HG02973 (cell line): ENCODE data around the gene UBR2.
"Not testable (repeated sequence)": the region's sequence is repeated elsewhere in the genome, so short reads cannot be mapped to it uniquely, and the experiment has no call there.

Experiments
- ATAC-seq: cut with Tn5 transposase; IDR thresholded peaks from one replicate; pipeline ENCODE4 v1.9.1; 2021; ENCODE audit warnings: moderate library complexity; ENCODE audit not compliant: unreplicated experiment

UBR2 gene

DNA sequence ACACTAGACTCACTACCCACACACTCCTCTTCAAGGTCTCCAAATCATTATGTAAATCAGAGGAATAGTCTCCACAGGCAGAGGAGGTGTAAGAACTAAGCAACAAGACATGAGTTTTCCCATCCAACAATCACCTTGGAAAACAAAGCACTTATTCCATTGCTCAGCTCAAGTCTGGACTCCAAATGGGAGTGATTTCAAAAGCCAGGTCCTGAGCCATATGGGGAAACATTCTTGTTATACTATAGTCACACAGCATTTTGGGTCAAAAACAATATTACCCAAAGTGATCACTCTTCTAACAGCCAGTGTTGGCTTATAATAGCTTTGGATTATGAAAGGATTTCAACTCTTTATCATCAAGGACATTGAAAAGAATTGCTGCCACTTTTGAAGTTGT lies 162.2 kb downstream of the UBR2 start:
- no peak for ATAC-seq

DNA sequence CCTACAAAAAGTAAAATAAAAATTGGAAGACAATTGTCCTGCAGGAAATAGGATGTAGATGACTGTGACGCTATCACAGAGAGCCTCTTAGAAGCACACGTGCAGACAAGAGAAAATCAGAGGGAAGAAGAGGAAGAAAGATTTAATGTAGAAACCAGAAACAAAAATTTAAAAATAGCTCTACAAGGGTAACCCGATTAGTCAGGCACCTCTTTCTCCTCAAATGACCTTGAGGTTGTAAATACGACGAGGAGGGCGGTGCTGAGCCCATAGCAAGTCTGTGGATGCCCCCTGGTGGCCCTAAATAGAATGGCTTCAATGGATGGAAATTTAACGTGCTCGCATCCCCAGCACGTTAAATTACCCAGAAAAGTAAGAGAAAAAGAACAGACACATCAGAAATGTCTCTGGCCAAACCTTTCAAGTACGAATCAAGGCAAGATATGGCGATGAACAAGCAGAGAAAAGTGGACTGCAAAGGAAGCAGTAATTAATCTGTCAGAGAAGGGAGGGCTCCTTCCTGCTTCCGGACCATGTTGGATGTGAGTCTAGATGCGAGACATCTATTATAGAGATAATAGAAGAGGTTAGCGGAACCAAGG lies 162.8 kb downstream of the UBR2 start:
- no peak for ATAC-seq

DNA sequence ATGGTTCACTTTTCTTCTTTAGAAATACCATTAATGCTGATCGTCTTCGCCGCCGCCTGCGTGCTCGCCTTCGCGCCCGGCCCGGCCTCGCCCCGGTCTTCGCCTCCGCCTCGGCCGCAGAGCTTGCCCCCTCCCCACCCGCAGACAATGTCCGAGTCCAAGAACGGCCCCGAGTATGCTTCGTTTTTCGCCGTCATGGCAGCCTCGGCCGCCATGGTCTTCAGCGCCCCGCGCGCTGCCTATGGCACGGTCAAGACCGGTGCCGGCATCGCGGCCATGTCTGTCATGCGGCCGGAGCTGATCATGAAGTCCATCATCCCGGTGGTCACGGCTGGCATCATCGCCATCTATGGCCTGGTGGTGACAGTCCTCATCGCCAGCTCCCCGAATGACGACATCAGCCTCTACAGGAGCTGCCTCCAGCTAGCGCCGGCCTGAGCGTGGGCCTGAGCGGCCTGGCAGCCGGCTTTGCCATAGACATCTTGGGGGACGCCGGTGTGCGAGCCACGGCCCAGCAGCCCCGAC lies 163.3 kb downstream of the UBR2 start:
- no peak for ATAC-seq

DNA sequence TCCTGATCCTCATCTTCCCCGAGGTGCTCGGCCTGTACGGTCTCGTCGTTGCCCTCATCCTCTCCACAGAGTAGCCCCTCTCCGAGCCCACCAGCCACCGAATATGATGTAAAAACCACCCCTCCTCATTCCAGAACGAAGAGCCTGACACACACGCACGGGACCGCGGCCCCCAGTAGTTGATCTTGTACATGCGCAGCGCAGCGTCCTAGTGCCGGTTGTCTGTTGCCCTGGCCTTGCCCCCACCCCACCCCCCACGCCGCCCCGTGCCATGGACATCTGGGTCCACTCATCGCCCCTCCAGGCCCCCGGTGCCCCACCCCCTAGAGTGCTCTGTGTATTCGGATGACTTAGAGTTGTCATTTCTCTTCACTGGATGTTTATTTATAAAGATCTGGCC lies 163.8 kb downstream of the UBR2 start:
- no peak for ATAC-seq

DNA sequence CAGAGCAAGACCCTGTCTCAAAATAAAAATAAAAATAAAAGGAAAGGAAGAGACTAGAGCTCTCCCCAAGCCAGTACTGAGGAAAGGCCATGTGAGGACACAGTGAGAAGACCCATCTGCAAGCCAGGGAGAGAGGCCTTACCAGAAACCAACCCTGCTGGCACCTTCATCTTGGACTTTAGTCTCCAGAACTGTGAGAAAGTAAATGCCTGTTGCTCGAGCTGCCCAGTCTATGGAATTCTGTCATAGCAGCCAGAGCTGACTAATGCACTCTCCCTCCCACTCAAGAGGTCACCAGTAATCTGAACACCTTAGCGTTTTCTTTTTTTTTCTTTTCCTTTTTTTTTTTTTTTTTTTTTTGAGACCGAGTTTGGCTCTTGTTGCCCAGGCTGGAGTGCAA lies 165.9 kb downstream of the UBR2 start:
- ATAC-seq: no peak

DNA sequence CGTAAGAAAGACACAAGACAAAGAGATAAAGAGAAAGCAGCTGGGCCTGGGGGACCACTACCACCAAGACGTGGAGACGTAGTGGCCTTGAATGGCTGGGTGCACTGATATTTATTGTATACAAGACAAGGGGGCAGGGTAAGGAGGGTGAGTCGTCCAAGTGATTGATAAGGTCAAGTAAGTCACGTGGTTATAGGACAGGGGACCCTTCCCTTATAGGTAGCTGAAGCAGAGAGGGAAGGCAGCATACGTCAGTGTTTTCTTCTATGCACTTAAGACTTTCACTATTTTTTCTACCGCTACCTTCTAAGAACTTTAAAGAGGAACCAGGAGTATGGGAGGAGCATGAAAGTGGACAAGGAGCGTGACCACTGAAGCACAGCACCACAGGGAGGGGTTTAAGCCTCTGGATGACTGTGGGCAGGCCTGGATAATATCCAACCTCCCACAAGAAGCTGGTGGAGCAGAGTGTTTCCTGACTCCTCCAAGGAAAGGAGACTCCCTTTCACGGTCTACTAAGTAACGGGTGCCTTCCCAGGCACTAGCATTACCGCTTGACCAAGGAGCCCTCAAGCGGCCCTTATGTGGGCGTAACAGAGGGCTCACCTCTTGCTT lies 170.1 kb downstream of the UBR2 start:
- not testable (repeated sequence) for ATAC-seq

DNA sequence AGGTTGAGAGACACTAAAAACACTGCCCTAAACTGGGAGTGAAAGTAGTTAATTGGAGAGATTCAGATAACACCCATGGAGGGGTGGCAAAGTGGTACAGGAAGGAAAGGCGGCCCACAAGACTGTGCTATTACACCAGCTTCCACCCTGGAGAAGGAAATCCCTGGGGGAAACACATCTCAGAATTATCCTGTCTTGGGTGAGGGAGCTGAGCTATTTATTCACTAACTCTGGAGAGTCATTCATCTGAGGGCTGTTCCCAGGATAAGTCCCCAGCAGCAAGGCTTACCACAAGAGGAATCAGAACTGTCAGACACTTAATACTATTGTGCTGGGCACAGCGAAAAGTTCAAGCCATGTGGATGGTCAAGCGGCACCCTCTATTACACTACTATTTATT lies 172.1 kb downstream of the UBR2 start:
- ATAC-seq: no peak

DNA sequence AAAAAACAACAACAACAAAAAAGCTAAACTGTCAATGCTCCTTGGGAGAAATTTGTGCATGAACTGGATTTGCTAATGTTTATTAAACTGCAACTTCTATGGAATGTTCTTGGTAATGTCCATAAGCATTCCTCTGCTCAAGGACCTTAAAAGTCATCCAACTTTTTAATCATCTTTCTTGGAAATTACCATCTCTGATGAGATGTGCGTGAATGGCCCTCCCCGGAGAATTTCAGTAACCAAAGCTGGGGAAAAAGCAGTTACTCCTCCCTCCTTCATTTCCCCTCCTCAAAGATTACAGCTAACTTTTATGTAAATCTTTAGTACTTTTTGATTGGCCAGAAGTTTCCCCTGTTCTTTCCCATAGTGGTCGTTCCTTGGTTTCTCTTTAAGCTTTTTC lies 176.9 kb downstream of the UBR2 start:
- no peak for ATAC-seq

DNA sequence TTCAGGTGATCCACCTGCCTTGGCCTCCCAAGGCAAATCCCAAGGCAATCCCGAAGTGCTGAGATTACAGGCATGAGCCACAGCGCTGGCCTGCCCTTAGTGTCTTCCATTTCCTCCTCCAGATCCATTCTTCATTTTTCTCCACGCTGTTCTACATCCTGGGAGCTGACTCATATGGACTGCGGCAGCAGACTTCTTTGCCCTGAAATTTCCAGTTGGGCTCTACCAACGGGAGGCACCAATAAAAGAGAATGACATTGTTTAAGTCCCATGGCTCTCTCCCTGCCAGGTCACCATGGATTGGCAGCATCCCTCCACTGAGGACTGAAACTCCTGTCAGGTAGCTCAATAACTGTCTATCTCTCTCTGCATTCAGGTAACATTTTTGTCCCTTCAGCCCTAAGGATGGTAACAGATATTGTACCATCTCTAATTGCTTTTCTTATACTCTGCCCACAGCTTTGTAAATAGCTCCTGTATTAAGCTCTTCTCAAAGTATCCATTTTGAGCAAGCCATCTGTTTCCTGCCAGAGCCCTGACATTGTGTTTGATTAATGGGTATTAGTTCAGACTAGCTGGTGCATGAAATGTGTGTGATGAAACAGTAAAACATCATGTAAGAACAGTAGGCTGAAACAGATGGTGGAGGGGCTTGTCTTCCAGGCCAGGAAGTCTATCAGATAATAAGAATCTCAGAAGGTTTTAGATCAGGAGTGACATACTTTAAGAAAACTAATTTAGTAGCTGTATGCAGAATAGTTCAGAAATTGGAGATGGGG lies 178.5 kb downstream of the UBR2 start:
- ATAC-seq: no peak
